Mucosa of descending colon (tissue), 3 donors: Measurements from ENCODE around the gene ITPKA. TPM values are rescaled to one million over a fixed set of nuclear protein-coding genes. Genes with fewer than 3 reads are reported as not detected.

Experiments
- ATAC-seq: fragments of 200-7000 bp; cut with Tn5 transposase; one replicate; pipeline ENCODE4 v1.9.1; 2020; ENCODE audit warnings: mild to moderate bottlenecking, moderate library complexity
- DNase-seq, 3 donors: peaks; one replicate each; pipeline ENCODE4 v3.0.0-alpha.2; 2020
- H3K36me3 ChIP-seq: fragments of 200-600 bp; one replicate; pipeline ENCODE4 v1.8.0; 2021; ENCODE audit warnings: low read depth, mild to moderate bottlenecking
- H3K4me1 ChIP-seq: fragments of 200-600 bp; one replicate; pipeline ENCODE4 v1.8.0; 2021; ENCODE audit warnings: low read depth, mild to moderate bottlenecking
- H3K4me3 ChIP-seq: fragments of 200-600 bp; one replicate; pipeline ENCODE4 v1.8.0; 2021; ENCODE audit warnings: mild to moderate bottlenecking
- H3K9me3 ChIP-seq: fragments of 200-600 bp; one replicate; pipeline ENCODE4 v1.8.0; 2021; ENCODE audit warnings: mild to moderate bottlenecking
- CTCF ChIP-seq: fragments of 200-600 bp; IDR thresholded peaks from one replicate; pipeline ENCODE4 v1.8.0; 2022; ENCODE audit warnings: antibody characterized with exemption, mild to moderate bottlenecking
- intact Hi-C, 2 donors: fragments of 100-400 bp; cut with DNase I in 1 of 2; cut with micrococcal nuclease in 1 of 2; formaldehyde crosslinking; loops; one replicate each; pipeline versions ENCODE4 v1.11.0 to v1.11.1; 2022; cut with DNase I, micrococcal nuclease
- total RNA-seq, 3 donors: library from RNA; stranded (reverse); fragmentation: NEBNext Ultra II Directional in 2 of 3; extraction: Animal tissue kit (Norgen Biotek cat#: 25700) in 2 of 3; gene quantifications; one replicate each; pipeline versions ENCODE4 v1.2.1 to v1.2.4, GENCODE V29; 2021 to 2023
- donor health status: DM: no; HTN: no; CAD: no; lungs with moderate emphysema.
- donor health status: DM: no; HTN: no; CAD: no.
- donor health status: DM: no; HTN: yes; CAD: no.

ITPKA gene
- total RNA-seq, 3 donors from 2014 or later, result 18.3 to 57.5 (median 29.5) TPM

- Histone ChIP-seq H3K9me3 (no peaks in the 10 kb centered on the region), H3K36me3 (no peaks in the 10 kb centered on the region), H3K4me1 (peaks cover 7% of the 10 kb centered on the region), H3K4me3 (no peak overlapping the region)
- ATAC-seq (no peak), DNase-seq (peak in 1 of 3 donors; percentile 57)
- TF ChIP-seq CTCF, result no peak
- intact Hi-C loops, result no loop called here
Measured at GRCh38 chr15:41486286-41486685, 7.4 kb upstream of the ITPKA start.

GRCh38 chr15:41487381-41487780, 6.3 kb upstream of the ITPKA start:
- no peak overlapping the region for H3K4me3 ChIP-seq
- no peak for TF ChIP-seq CTCF
- peak; percentile 48 to 61 (median 49) for DNase-seq
- ATAC-seq, result peak; percentile 53
- no peaks in the 10 kb centered on the region for H3K36me3 ChIP-seq
- intact Hi-C loops, result no loop called here
- no peaks in the 10 kb centered on the region for H3K9me3 ChIP-seq
- peaks cover 12% of the 10 kb centered on the region for H3K4me1 ChIP-seq

DNA sequence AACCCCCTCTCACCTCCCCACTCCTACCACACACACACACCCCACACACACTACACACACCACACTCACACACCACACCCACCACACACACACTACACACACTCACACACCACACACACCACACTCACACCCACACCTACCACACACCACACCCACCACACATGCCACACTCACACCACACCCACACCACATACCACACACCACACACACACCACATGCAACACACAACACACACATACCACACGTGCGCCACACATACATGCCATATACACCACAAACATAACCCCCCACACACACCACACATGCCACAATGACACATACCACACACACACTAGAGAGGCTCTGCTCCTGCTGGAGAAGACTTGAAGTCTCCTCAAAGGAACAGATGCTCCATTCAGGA, 5.9 kb upstream of the ITPKA start:
- Histone ChIP-seq H3K4me3 (no peak overlapping the region), H3K4me1 (peaks cover 15% of the 10 kb centered on the region), H3K9me3 (no peaks in the 10 kb centered on the region), H3K36me3 (no peaks in the 10 kb centered on the region)
- no peak for TF ChIP-seq CTCF
- intact Hi-C loops, result no loop called here
- peak in 1 of 3 donors; percentile 20 for DNase-seq
- ATAC-seq, result peak; percentile 10

DNA sequence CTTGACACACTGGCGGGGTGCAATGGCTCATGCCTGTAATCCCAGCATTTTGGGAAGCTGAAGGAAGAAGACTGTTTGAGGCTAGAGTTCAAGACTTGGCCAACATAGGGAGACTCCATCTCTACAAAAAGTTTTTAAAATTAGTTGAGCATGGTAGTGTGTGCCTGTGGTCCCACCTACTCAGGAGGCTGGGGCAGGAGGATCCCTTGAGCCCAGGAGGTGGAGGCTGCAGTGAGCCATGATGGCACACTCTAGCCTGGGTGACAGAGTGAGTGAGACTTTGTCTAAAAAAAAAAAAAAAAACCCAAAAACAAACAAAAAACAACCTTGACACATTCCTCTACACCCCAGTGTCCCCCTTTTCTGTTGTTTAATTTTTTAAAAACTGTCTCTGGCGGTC, 4.0 kb upstream of the ITPKA start:
- TF ChIP-seq CTCF, result no peak
- Histone ChIP-seq H3K36me3 (no peaks in the 10 kb centered on the region), H3K4me3 (no peak overlapping the region), H3K9me3 (no peaks in the 10 kb centered on the region), H3K4me1 (peaks cover 15% of the 10 kb centered on the region)
- intact Hi-C loops, result no loop called here
- ATAC-seq (no peak), DNase-seq (no peak)

- Histone ChIP-seq H3K36me3 (no peaks in the 10 kb centered on the region), H3K9me3 (no peaks in the 10 kb centered on the region), H3K4me3 (no peak overlapping the region), H3K4me1 (peaks cover 22% of the 10 kb centered on the region)
- intact Hi-C loops, result no loop called here
- TF ChIP-seq CTCF, result no peak
- ATAC-seq, result no peak
- no peak for DNase-seq
Measured at GRCh38 chr15:41490355-41490754, 3.3 kb upstream of the ITPKA start.

GRCh38 chr15:41491889-41492288, 1.8 kb upstream of the ITPKA start:
- intact Hi-C loops, result no loop called here
- ATAC-seq, result no peak
- Histone ChIP-seq H3K9me3 (no peaks in the 10 kb centered on the region), H3K36me3 (no peaks in the 10 kb centered on the region), H3K4me1 (peaks cover 33% of the 10 kb centered on the region), H3K4me3 (no peak overlapping the region)
- DNase-seq, result no peak
- TF ChIP-seq CTCF, result no peak
